GM15510 (cell line): Measurements from ENCODE around the gene STK33.

Experiments used
- POLR2A ChIP-seq: IDR thresholded peaks from 3 replicates; pipeline ENCODE4 v1.6.1; 2011; ENCODE audit warnings: borderline replicate concordance; ENCODE audit not compliant: insufficient read length; ENCODE audit errors: extremely low read depth

Gene STK33

GRCh38 chr11:8368194-8368593 lies 225.8 kb downstream of the STK33 start:
- TF ChIP-seq POLR2A, result no peak

DNA sequence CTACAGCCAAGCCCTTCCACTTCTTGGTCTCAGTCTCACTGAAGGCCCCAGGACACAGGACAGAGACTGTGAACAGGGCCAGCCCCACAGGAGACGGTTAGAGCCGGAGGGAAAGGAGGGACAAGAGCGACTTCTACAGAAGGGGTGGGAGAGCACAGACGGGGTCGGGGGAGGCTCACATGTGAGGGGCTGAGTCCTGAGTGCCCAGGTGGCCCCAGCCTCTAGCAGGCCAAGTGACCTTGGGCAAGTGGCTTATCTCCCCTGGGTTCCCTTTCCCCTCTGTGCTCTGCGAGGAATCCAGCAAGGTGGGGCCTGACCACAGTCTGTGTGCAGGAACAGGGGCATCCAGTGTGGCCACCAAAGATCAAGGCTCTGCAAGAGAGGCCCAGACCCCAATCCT lies 227.7 kb downstream of the STK33 start:
- no peak for TF ChIP-seq POLR2A

DNA sequence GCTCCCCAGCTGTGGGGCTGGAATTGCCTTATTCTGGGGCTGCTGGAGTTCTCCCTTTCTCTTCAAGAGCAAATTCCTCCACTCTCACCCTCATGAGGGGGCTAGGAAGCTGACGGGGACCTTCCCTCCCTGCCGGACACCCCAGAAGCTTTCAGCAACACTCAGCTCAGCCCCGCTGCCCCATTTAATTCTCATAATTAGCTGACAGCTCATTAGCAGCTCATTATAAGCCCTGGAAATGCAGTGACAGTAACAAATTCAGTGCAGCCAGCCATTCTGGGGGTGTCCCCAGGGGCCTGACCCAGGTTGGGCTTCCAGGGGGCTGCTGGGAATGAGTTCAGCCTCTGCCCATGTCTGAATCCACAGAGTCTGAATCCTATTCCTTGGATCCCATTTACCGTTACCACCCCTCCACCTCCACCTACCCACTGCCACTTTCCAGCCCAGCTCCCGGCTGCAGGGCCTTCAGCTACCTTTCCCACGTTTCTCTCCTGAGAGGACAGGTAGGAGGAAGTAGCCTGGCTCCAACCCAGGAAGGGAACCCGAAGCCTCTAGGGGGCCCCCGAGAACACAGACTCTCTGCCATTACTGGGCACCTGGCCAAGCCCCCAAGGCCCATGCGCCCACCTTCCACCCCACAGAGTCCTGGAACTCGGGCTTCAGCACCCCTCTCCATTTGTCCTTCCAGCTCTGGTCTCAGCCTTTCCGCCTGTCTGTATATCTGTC lies 228.6 kb downstream of the STK33 start:
- TF ChIP-seq POLR2A, result no peak

GRCh38 chr11:8363921-8364320 lies 230.1 kb downstream of the STK33 start:
- no peak for TF ChIP-seq POLR2A

DNA sequence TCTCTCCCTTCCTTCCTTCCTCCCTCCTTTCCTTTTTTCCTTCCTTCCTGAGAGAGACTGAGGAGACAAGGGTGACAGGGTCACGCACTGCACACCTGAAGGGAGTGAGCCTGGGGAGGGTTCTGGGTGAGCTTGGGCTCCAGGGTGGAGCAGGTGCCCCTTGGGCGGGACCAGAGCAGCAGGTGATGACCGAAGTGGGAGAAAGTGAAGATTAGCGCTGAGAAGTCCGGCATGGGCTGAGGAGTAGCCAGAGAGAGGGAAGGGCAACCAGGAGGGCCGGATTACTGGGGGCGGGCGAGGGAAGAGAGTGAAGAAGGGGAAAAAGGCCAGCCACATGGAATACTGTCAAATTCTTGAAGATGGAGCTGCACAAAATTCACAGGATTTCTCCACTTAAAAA lies 231.1 kb downstream of the STK33 start:
- no peak for TF ChIP-seq POLR2A

DNA sequence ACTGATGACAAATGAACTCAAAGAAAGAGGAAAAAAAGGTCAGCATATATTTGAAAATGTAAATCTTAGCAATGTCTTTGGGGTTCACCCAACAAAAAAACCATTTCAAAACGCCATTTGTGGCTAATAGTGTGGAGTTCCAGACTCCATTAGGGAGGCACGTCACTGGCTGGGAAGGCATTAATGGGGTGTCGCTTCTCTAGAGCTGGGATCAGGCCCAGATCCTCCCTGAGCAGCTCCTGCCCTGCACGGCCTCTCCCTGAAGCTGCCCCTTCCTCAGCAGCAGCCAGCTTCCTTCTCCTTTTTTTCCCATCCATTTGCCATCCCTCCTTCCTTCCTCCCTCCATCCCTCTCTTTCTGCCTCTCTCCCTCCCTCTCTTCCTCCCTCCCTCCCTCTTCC lies 231.5 kb downstream of the STK33 start:
- no peak for TF ChIP-seq POLR2A

- no peak for TF ChIP-seq POLR2A
These were observed 232.3 kb downstream of the STK33 start for GRCh38 chr11:8361664-8362210.

GRCh38 chr11:8361206-8361605 lies 232.8 kb downstream of the STK33 start:
- no peak for TF ChIP-seq POLR2A

DNA sequence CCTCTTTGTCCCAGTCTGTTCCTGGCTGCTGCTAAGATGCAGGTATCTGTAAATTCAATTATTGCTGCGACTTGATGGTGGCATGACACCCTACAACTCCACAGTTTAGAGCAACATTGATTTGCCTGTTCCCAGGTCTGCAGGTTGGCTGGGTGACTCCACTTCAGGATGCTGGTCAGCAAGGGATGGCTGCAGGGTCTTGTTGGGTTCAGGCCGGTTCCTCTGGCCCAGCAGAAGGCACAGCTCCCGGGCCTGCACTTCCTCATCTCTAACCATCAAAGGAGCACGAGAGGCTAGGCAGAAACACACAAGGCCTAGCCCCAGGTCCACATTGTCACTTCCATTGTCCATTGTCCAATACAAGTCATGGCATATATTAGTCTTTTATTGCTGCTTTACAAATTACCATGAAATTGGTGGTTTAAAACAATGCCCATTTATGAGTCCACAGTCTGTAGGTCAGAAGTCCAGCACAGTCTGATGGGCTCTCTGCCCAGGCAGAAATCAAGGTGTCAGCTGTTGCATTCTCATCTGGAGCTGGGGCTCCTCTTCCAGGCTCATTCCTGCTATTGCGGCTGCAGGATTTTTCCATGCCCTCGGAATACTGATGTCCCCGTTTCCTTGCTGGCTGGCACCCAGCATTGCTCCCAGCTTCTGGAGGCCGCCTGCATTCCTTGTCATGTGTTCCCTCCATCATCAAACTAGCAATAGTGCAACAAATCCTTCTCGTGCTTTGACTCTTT lies 233.8 kb downstream of the STK33 start:
- TF ChIP-seq POLR2A, result no peak

GRCh38 chr11:8359521-8359920 lies 234.5 kb downstream of the STK33 start:
- TF ChIP-seq POLR2A, result no peak

- no peak for TF ChIP-seq POLR2A
These were observed 236.0 kb downstream of the STK33 start for GRCh38 chr11:8357891-8358566.

GRCh38 chr11:8357505-8357888 lies 236.5 kb downstream of the STK33 start:
- no peak for TF ChIP-seq POLR2A

- no peak for TF ChIP-seq POLR2A
These were observed 237.1 kb downstream of the STK33 start for GRCh38 chr11:8356721-8357504.

DNA sequence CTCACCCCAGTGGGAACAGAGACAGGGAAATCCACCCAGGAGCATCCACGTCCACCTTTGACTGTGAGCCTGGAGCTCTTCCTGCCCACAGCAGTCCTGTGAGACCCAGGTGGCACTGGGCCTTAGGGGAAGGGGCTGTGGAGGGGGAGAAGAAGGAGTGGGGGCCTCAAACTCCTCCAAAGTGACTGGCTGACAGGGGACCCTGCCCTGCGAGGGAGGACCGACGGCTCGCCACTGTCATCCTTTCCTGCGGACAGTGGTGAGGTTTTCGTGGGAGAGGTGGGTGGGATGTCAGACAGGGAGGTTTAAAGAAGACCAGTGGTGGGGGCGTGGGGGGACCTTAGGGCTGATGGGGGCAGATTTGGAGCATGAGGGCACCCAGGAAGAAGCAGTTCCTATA lies 237.8 kb downstream of the STK33 start:
- no peak for TF ChIP-seq POLR2A

DNA sequence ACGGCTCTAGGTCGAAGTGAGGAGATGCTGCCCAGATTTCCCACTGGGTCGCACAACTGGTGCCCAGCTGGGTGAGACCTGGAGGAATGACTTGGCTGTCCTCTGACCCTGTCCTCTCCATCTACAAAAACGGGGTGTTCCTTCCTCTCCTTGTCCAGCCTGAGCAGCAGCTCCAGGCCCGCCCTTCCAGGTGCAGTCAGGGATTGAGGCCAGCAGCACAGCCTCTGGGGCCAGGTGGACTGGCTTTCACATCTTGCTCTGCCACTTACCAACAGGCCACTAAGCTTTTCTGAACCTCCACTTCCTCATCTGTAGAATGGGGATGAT lies 238.6 kb downstream of the STK33 start:
- TF ChIP-seq POLR2A, result no peak

DNA sequence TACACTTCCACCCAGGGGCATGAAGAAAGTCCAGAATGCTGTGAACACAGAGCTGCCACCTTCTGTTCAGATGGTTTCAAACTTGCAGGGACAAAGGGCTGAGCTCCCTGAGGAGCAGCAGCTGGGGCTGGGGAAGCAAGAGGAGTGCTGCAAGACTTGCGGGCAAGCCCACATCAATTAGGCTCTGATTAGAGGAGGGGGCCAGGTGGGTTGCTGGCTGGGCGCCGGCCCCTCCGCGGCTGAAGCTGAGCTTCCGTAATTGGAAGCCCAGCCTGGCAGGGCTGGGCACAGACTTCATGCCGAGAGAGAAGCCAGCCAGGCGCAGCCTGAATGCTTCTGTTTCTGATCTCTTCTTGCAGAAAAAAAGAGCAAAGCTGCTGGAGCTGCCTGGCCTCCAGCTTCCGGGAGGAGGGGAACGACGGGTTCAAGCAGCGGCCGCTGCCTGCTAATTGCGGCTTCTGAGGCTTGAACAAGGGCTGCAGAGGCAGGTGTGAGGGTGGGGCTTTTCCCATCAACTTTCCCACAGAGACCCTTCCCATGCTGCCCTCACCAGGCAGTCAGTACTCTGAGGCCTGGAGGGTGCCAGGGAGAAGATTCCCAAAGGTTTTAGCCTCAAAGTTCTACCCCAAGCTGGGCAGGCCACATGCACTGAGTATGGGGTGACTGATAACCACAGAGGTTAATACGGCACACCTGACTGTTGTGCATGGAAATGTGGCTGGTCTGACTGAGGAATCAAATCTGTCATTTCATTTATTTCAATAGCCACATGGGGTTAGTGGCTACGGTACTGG lies 239.2 kb downstream of the STK33 start:
- TF ChIP-seq POLR2A, result no peak
